Activated T-cell treated with anti-CD3 and anti-CD28 coated beads, Interleukin-2, amount 50 U/mL, for 72 hours (primary cell): ENCODE data around the gene LKAAEAR1. TPM values are rescaled to one million over a fixed set of nuclear protein-coding genes. Genes with fewer than 3 reads are reported as not detected.
"Not testable (repeated sequence)": the region's sequence is repeated elsewhere in the genome, so short reads cannot be mapped to it uniquely, and the experiment has no call there.

Experiments
- ATAC-seq, 2 donors: fragments of 150-1000 bp; cut with Tn5 transposase; replicated peaks in 1 of 2; 2 replicates each; pipeline ENCODE4 v1.10.0; 2021; ENCODE audit warnings: moderate library complexity in 2 of 2, mild to moderate bottlenecking in 1 of 2
- DNase-seq, 2 donors: peaks; one replicate each; pipeline ENCODE4 v3.0.0; 2021 to 2022; ENCODE audit warnings: mixed read lengths in 1 of 2
- H3K27ac Mint-ChIP-seq: one replicate; pipeline ENCODE4 v1.8.0; 2022; ENCODE audit warnings: mild to moderate bottlenecking, moderate library complexity, mixed read lengths
- H3K27me3 Mint-ChIP-seq: one replicate; pipeline ENCODE4 v1.8.0; 2022; ENCODE audit warnings: low read depth, mixed read lengths
- H3K36me3 Mint-ChIP-seq, 2 donors: one replicate each; pipeline ENCODE4 v1.8.0; 2022; ENCODE audit warnings: mixed read lengths in 2 of 2, mild to moderate bottlenecking in 1 of 2; ENCODE audit not compliant: insufficient read depth in 2 of 2
- H3K4me1 Mint-ChIP-seq: one replicate; pipeline ENCODE4 v1.8.0; 2022; ENCODE audit warnings: low read depth, mixed read lengths
- H3K4me3 Mint-ChIP-seq, 2 donors: one replicate each; pipeline ENCODE4 v1.8.0; 2022; ENCODE audit warnings: mild to moderate bottlenecking in 2 of 2, mixed read lengths in 2 of 2, moderate library complexity in 2 of 2
- H3K9me3 Mint-ChIP-seq, 2 donors: one replicate each; pipeline ENCODE4 v1.8.0; 2022; ENCODE audit warnings: mixed read lengths in 2 of 2
- total RNA-seq, 2 donors: library from RNA; stranded (reverse); gene quantifications; one replicate each; pipeline ENCODE4 v1.2.3, GENCODE V29; 2022

LKAAEAR1 gene
- total RNA-seq, 2 donors from 2014 or later = 0.29 TPM; not detected in 1

- DNase-seq (no peak), ATAC-seq (no peak)
- H3K27ac Mint-ChIP-seq = no peak overlapping the region
- peaks cover 23% of the 10 kb centered on the region for H3K27me3 Mint-ChIP-seq
- H3K36me3 Mint-ChIP-seq = peaks cover 2 to 5% of the 10 kb centered on the region in 2 donors
- H3K4me1 Mint-ChIP-seq = peaks cover 20% of the 10 kb centered on the region
- peaks cover 4 to 5% of the 10 kb centered on the region in 2 donors for H3K9me3 Mint-ChIP-seq
- no peak overlapping the region for H3K4me3 Mint-ChIP-seq
These were observed 15.0 kb upstream of the LKAAEAR1 start for GRCh38 chr20:64099086-64099786.

DNA sequence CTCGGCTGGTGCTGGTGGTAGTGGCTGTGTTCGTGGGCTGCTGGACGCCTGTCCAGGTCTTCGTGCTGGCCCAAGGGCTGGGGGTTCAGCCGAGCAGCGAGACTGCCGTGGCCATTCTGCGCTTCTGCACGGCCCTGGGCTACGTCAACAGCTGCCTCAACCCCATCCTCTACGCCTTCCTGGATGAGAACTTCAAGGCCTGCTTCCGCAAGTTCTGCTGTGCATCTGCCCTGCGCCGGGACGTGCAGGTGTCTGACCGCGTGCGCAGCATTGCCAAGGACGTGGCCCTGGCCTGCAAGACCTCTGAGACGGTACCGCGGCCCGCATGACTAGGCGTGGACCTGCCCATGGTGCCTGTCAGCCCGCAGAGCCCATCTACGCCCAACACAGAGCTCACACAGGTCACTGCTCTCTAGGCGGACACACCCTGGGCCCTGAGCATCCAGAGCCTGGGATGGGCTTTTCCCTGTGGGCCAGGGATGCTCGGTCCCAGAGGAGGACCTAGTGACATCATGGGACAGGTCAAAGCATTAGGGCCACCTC is 14.3 kb upstream of the LKAAEAR1 start:
- Mint-ChIP-seq H3K4me1 (peaks cover 20% of the 10 kb centered on the region), H3K4me3 (no peak overlapping the region)

DNA sequence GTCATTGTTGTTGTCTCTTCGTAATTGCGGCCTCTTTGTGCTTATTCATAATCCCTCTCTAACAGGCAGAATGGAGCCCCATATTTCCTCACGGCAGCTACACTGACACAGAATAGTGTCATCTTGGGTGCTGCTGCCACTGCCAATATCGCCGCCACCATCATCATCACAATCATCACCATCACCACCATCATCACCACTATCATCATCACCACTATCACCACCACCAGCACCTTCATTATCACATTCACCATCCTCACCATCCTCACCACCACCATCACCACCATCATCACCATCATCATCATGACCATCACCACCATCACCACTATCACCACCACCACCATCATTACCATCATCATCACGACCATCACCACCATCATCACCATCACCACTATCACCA is 12.3 kb upstream of the LKAAEAR1 start:
- Mint-ChIP-seq H3K36me3 (peaks cover 2 to 5% of the 10 kb centered on the region in 2 donors), H3K4me3 (no peak overlapping the region), H3K27ac (no peak overlapping the region), H3K4me1 (peaks cover 16% of the 10 kb centered on the region), H3K27me3 (peaks cover 7% of the 10 kb centered on the region), H3K9me3 (peaks cover 4 to 5% of the 10 kb centered on the region in 2 donors)
- ATAC-seq (no peak), DNase-seq (no peak)

More for the DNA sequence above, 14.3 kb upstream of the LKAAEAR1 start:
- DNase-seq = no peak
- peaks cover 2 to 5% of the 10 kb centered on the region in 2 donors for H3K36me3 Mint-ChIP-seq
- no peak for ATAC-seq
- peaks cover 4 to 5% of the 10 kb centered on the region in 2 donors for H3K9me3 Mint-ChIP-seq
- peaks cover 19% of the 10 kb centered on the region for H3K27me3 Mint-ChIP-seq
- H3K27ac Mint-ChIP-seq = no peak overlapping the region

GRCh38 chr20:64095927-64096326 is 11.7 kb upstream of the LKAAEAR1 start:
- H3K36me3 Mint-ChIP-seq = peaks cover 2 to 5% of the 10 kb centered on the region in 2 donors
- DNase-seq = no peak
- ATAC-seq = peak in 1 of 2 donors; percentile 53
- H3K4me3 Mint-ChIP-seq = no peak overlapping the region
- H3K9me3 Mint-ChIP-seq = peaks cover 4 to 5% of the 10 kb centered on the region in 2 donors
- H3K4me1 Mint-ChIP-seq = peaks cover 9% of the 10 kb centered on the region
- H3K27ac Mint-ChIP-seq = no peak overlapping the region
- H3K27me3 Mint-ChIP-seq = peaks cover 1% of the 10 kb centered on the region

DNA sequence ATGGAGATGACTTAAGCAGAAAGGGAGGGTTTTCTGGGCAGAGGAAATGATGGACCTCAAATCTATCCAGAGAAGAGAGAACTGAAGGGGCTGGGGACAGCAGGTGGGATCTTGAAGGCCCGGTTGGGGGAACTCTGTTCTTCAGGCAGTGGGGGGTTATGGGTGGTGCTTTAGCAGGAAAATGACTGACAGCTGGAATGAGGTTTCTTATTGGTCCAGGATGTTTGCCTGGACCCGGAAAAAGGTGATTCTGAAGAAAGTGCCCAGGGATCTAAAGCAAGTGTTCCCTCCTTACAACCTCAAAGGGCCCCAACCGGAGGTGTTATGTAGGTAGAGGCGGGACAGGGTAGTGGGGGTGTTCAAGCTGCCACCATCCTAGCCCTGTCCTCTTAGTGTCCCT is 11.3 kb upstream of the LKAAEAR1 start:
- H3K27me3 Mint-ChIP-seq = no peaks in the 10 kb centered on the region
- DNase-seq (no peak), ATAC-seq (no peak)
- H3K4me3 Mint-ChIP-seq = no peak overlapping the region
- H3K9me3 Mint-ChIP-seq = peaks cover 4 to 5% of the 10 kb centered on the region in 2 donors
- peaks cover 5% of the 10 kb centered on the region for H3K4me1 Mint-ChIP-seq
- no peak overlapping the region for H3K27ac Mint-ChIP-seq
- H3K36me3 Mint-ChIP-seq = peaks cover 2 to 5% of the 10 kb centered on the region in 2 donors

DNA sequence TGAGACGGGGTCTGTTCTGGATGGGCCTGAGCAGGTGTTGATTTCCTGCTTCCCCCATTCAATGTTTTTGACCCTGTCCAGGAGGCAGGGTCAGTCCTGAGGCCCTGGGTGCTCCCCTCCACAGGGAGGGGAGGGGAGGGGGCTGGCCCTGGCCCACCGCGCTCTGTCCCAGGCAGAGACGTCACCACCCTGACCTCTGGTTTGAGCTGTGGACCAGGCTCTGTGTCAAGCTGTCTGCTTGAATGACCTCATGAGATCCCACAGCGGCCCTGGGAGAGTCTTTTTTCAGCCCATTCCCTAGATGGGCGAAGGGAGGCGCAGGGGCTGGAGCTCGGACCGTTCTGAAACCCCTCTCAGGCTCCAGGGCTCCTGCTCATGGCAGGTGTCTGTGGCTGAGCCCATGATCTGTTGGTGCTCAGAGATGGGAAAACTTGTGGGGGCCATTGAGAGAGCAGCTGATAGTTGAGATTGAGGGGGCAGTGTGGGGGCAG is 8.9 kb upstream of the LKAAEAR1 start:
- no peak for ATAC-seq
- peaks cover 4 to 5% of the 10 kb centered on the region in 2 donors for H3K9me3 Mint-ChIP-seq
- H3K27ac Mint-ChIP-seq = no peak overlapping the region
- no peak overlapping the region for H3K4me3 Mint-ChIP-seq
- DNase-seq = no peak
- H3K4me1 Mint-ChIP-seq = no peaks in the 10 kb centered on the region
- H3K36me3 Mint-ChIP-seq = peaks cover 2 to 5% of the 10 kb centered on the region in 2 donors
- no peaks in the 10 kb centered on the region for H3K27me3 Mint-ChIP-seq

DNA sequence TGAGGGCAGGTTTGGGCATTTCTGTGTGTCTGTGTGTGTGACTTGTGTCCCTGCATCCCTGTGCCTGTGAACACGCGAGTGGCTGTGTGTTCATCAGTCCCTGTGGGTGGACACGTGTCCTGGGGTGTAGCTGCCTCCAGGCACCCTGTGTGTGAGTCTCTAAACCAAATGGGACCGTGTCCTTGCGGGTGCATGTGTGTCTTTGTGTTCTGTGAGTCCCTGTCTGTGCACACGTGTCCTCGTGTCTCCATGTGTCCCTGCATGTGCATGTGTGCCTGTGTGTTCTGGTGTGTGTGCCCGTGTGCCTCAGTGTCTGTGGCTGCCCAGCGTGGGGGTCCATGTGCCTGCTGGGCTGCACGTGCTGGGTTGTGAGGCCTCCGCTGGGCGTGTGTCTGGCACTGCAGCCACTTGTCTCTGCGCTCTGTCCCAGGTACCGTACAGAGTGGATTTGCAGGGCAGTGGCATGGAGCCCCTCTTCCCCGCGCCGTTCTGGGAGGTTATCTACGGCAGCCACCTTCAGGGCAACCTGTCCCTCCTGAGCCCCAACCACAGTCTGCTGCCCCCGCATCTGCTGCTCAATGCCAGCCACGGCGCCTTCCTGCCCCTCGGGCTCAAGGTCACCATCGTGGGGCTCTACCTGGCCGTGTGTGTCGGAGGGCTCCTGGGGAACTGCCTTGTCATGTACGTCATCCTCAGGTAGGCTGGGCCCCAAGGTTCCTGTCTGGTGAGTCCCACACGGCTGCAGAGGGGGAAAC is 8.2 kb upstream of the LKAAEAR1 start:
- Mint-ChIP-seq H3K36me3 (peaks cover 2 to 6% of the 10 kb centered on the region in 2 donors), H3K4me1 (no peaks in the 10 kb centered on the region), H3K9me3 (peaks cover 4 to 7% of the 10 kb centered on the region in 2 donors), H3K27me3 (no peaks in the 10 kb centered on the region), H3K27ac (no peak overlapping the region), H3K4me3 (no peak overlapping the region)
- DNase-seq (no peak), ATAC-seq (no peak)

DNA sequence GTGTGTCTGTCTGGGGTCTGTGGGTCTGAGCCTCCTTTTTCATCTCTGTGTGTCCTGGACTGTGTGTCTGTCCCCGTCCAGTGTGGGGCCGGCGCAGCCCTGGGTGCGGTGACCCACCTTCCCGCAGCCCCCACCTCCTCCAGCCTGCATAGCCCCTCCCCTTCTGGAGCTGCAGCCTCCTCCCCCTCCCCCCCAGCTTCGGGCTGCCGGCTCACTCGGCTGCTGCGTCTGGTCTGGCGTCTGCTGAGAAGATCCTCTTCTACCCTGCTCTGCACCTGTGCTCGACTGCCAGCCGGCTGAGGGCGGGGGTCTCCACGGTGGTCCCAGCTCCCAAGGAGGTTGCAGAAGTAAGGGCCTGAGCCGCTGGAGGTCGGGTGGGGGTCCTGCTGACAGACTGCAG is 7.6 kb upstream of the LKAAEAR1 start:
- no peak overlapping the region for H3K27ac Mint-ChIP-seq
- H3K36me3 Mint-ChIP-seq = peaks cover under 1 to 5% of the 10 kb centered on the region in 2 donors
- ATAC-seq (no peak), DNase-seq (no peak)
- H3K4me1 Mint-ChIP-seq = no peaks in the 10 kb centered on the region
- peaks cover 2 to 5% of the 10 kb centered on the region in 2 donors for H3K9me3 Mint-ChIP-seq
- H3K27me3 Mint-ChIP-seq = no peaks in the 10 kb centered on the region
- no peak overlapping the region for H3K4me3 Mint-ChIP-seq

DNA sequence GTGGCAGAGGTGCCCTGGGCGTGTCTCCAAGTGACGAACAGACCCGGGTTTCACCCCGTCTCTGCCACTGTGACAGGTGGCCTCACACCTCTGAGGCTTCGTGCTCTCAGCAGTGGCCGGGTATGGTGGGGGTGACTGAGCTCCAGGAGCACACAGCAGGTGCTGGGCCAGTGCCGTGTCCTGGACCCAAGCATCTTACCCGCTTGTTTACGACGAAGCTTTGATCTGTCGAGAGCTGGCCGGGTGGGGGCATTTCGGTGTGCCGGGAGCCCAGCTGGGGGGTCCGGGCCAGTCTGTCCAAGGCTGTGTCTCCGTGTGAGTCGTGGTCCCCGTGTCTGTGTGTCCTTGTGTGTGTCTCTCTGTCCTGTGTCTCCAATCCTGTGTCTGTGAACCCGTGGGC is 7.1 kb upstream of the LKAAEAR1 start:
- Mint-ChIP-seq H3K9me3 (peaks cover 2% of the 10 kb centered on the region in 2 donors), H3K4me1 (no peaks in the 10 kb centered on the region), H3K4me3 (no peak overlapping the region), H3K27ac (no peak overlapping the region), H3K36me3 (peaks cover 0 to 1% of the 10 kb centered on the region in 2 donors), H3K27me3 (no peaks in the 10 kb centered on the region)
- DNase-seq (no peak), ATAC-seq (no peak)

- H3K36me3 Mint-ChIP-seq = peaks cover 0 to 1% of the 10 kb centered on the region in 2 donors
- H3K9me3 Mint-ChIP-seq = peaks cover 2% of the 10 kb centered on the region in 2 donors
- H3K4me1 Mint-ChIP-seq = no peaks in the 10 kb centered on the region
- H3K27me3 Mint-ChIP-seq = no peaks in the 10 kb centered on the region
- no peak overlapping the region for H3K27ac Mint-ChIP-seq
- DNase-seq (no peak), ATAC-seq (no peak)
- no peak overlapping the region for H3K4me3 Mint-ChIP-seq
These were observed 6.0 kb upstream of the LKAAEAR1 start for GRCh38 chr20:64090165-64090564.

GRCh38 chr20:64088586-64088985 is 4.4 kb upstream of the LKAAEAR1 start:
- not testable (repeated sequence) for H3K4me1 Mint-ChIP-seq, H3K9me3 Mint-ChIP-seq, H3K4me3 Mint-ChIP-seq, ATAC-seq, H3K27ac Mint-ChIP-seq, H3K27me3 Mint-ChIP-seq, DNase-seq, H3K36me3 Mint-ChIP-seq

- H3K4me1 Mint-ChIP-seq = peaks cover 15% of the 10 kb centered on the region
- H3K36me3 Mint-ChIP-seq, H3K27me3 Mint-ChIP-seq, H3K4me3 Mint-ChIP-seq, H3K9me3 Mint-ChIP-seq, DNase-seq, H3K27ac Mint-ChIP-seq, ATAC-seq: not testable (repeated sequence)
These were observed 3.1 kb upstream of the LKAAEAR1 start for GRCh38 chr20:64087226-64087825.

- Mint-ChIP-seq H3K27ac (no peak overlapping the region), H3K4me1 (peaks cover 21% of the 10 kb centered on the region), H3K4me3 (no peak overlapping the region), H3K27me3 (peaks cover 6% of the 10 kb centered on the region), H3K36me3 (peaks cover 0 to 1% of the 10 kb centered on the region in 2 donors), H3K9me3 (peaks cover 2% of the 10 kb centered on the region in 2 donors)
- ATAC-seq (no peak), DNase-seq (no peak)
These were observed 2.6 kb upstream of the LKAAEAR1 start for GRCh38 chr20:64086801-64087200.
